ENCODE measurements around the gene SLC39A10. TPM values are rescaled to one million over a fixed set of nuclear protein-coding genes. Genes with fewer than 3 reads are reported as not detected.

Gene SLC39A10
- total RNA-seq, 3 donors from 2014 or later, result 15.3 to 22.6 (median 18.6) TPM

GRCh38 chr2:195700480-195700879, 43.5 kb downstream of the SLC39A10 start:
- intact Hi-C loops (cut with DNase I, micrococcal nuclease), result no loop called here
- DNase-seq (no peak), ATAC-seq (no peak)
- no peak for TF ChIP-seq CTCF (IDR thresholded peaks at IDR 0.05)
- no peak overlapping the region for H3K4me3 ChIP-seq
- H3K9me3 ChIP-seq, result peaks cover 16% of the 10 kb centered on the region
- no peaks in the 10 kb centered on the region for H3K36me3 ChIP-seq (ENCODE audit: low read depth)
- no peaks in the 10 kb centered on the region for H3K4me1 ChIP-seq (ENCODE audit: low read depth)

GRCh38 chr2:195706161-195706900, 49.3 kb downstream of the SLC39A10 start:
- Histone ChIP-seq H3K36me3 (ENCODE audit: low read depth) (no peaks in the 10 kb centered on the region), H3K9me3 (no peaks in the 10 kb centered on the region), H3K4me1 (ENCODE audit: low read depth) (no peaks in the 10 kb centered on the region), H3K4me3 (no peak overlapping the region)
- no peak for TF ChIP-seq CTCF (IDR thresholded peaks at IDR 0.05)
- no peak for ATAC-seq
- intact Hi-C loops (cut with DNase I, micrococcal nuclease), result no loop called here
- DNase-seq, result no peak

- Histone ChIP-seq H3K4me1 (ENCODE audit: low read depth) (no peaks in the 10 kb centered on the region), H3K36me3 (ENCODE audit: low read depth) (no peaks in the 10 kb centered on the region), H3K9me3 (no peaks in the 10 kb centered on the region), H3K4me3 (no peak overlapping the region)
- intact Hi-C loops (cut with DNase I, micrococcal nuclease), result no loop called here
- TF ChIP-seq CTCF (IDR thresholded peaks at IDR 0.05), result no peak
- DNase-seq (no peak), ATAC-seq (no peak)
Observed at GRCh38 chr2:195709901-195710806, 53.1 kb downstream of the SLC39A10 start.

- no peak overlapping the region for H3K4me3 ChIP-seq
- DNase-seq (no peak), ATAC-seq (no peak)
- TF ChIP-seq CTCF (IDR thresholded peaks at IDR 0.05), result no peak
- intact Hi-C loops (cut with DNase I, micrococcal nuclease), result no loop called here
- H3K4me1 ChIP-seq (ENCODE audit: low read depth), result no peaks in the 10 kb centered on the region
- H3K9me3 ChIP-seq, result no peaks in the 10 kb centered on the region
- no peaks in the 10 kb centered on the region for H3K36me3 ChIP-seq (ENCODE audit: low read depth)
Observed at GRCh38 chr2:195711478-195711877, 54.5 kb downstream of the SLC39A10 start.

- no peak for ATAC-seq
- no peaks in the 10 kb centered on the region for H3K36me3 ChIP-seq (ENCODE audit: low read depth)
Observed at GRCh38 chr2:195716466-195716865, 59.4 kb downstream of the SLC39A10 start.

More at GRCh38 chr2:195716466-195716865, 59.4 kb downstream of the SLC39A10 start:
- Histone ChIP-seq H3K4me3 (no peak overlapping the region), H3K9me3 (no peaks in the 10 kb centered on the region), H3K4me1 (ENCODE audit: low read depth) (no peaks in the 10 kb centered on the region)
- no peak for TF ChIP-seq CTCF (IDR thresholded peaks at IDR 0.05)
- DNase-seq, result no peak
- intact Hi-C loops (cut with DNase I, micrococcal nuclease), result no loop called here

Data from mucosa of descending colon (tissue), 3 donors.